Caco-2 (cell line): Measurements from ENCODE around the gene C3orf18. TPM values are rescaled to one million over a fixed set of nuclear protein-coding genes. Genes with fewer than 3 reads are reported as not detected.

Experiments
- BruUV-seq: library from RNA; stranded (reverse); fragments of 400-500 nt; replicated peaks from 2 replicates; lab custom pipeline; 2021; lab: Mats Ljungman, UMichigan
- CTCF ChIA-PET: fragments of 300-600 bp; sonication (Branson Sonifier 250); formaldehyde crosslinking; loops from one replicate; lab custom pipeline; 2022; ENCODE audit warnings: antibody characterized with exemption; lab: Charles Lee
- POLR2A ChIA-PET: fragments of 300-600 bp; sonication (Branson Sonifier 250); formaldehyde crosslinking; loops from one replicate; lab custom pipeline; 2022; ENCODE audit warnings: antibody characterized with exemption; lab: Charles Lee
- DNase-seq, 2 experiments: peaks; one replicate each; pipeline versions ENCODE4 v3.0.0 to v3.0.0-alpha.2; 2020 to 2022
- H3K27me3 ChIP-seq: replicated peaks from 2 replicates; pipeline ENCODE4 v1.6.0; 2011; ENCODE audit warnings: low read length; ENCODE audit not compliant: control insufficient read depth, insufficient read depth
- H3K36me3 ChIP-seq: 2 replicates; pipeline ENCODE4 v1.5.1; 2011; ENCODE audit warnings: low read length; ENCODE audit not compliant: control insufficient read depth, insufficient read depth
- H3K4me1 ChIP-seq: fragments of 250-450 bp; sonication (Bioruptor Pico); 2 replicates; pipeline ENCODE4 v1.5.1; 2020; ENCODE audit warnings: mild to moderate bottlenecking
- H3K4me3 ChIP-seq: 2 replicates; pipeline ENCODE4 v1.5.1; 2011; ENCODE audit warnings: low read depth, mild to moderate bottlenecking, control low read depth, low read length
- H3K9me3 ChIP-seq: fragments of 250-450 bp; sonication (Bioruptor Pico); 2 replicates; pipeline ENCODE4 v1.5.1; 2020; ENCODE audit warnings: mild to moderate bottlenecking, moderate library complexity
- H3K27ac Mint-ChIP-seq: one replicate; pipeline ENCODE4 v1.8.0; 2022; ENCODE audit warnings: mixed read lengths; ENCODE audit not compliant: unreplicated experiment
- H3K27me3 Mint-ChIP-seq: one replicate; pipeline ENCODE4 v1.8.0; 2022; ENCODE audit warnings: mixed read lengths; ENCODE audit not compliant: insufficient read depth, unreplicated experiment
- H3K36me3 Mint-ChIP-seq: one replicate; pipeline ENCODE4 v1.8.0; 2022; ENCODE audit warnings: mild to moderate bottlenecking, mixed read lengths; ENCODE audit not compliant: insufficient read depth, unreplicated experiment
- H3K4me1 Mint-ChIP-seq: one replicate; pipeline ENCODE4 v1.8.0; 2022; ENCODE audit warnings: low read depth, mixed read lengths; ENCODE audit not compliant: unreplicated experiment
- H3K4me3 Mint-ChIP-seq: one replicate; pipeline ENCODE4 v1.8.0; 2022; ENCODE audit warnings: mild to moderate bottlenecking, moderate library complexity, mixed read lengths; ENCODE audit not compliant: unreplicated experiment
- H3K9me3 Mint-ChIP-seq: one replicate; pipeline ENCODE4 v1.8.0; 2022; ENCODE audit warnings: mixed read lengths; ENCODE audit not compliant: unreplicated experiment
- CTCF ChIP-seq, 2 experiments: fragments of 200-600 bp in 1 of 2; IDR thresholded peaks; 1 replicate in 1 of 2; 2 replicates in 1 of 2; pipeline versions ENCODE4 v1.5.1 to v1.8.0; 2011 to 2022; ENCODE audit warnings: antibody characterized with exemption in 1 of 2, control low read depth in 1 of 2, inconsistent platforms in 1 of 2, low read depth in 1 of 2, low read length in 1 of 2, mild to moderate bottlenecking in 1 of 2, moderate library complexity in 1 of 2; ENCODE audit not compliant: insufficient read depth in 1 of 2, severe bottlenecking in 1 of 2, unreplicated experiment in 1 of 2
- intact Hi-C: fragments of 100-400 bp; cut with micrococcal nuclease; formaldehyde crosslinking; loops from one replicate; pipeline ENCODE4 v1.10.0; 2022; ENCODE audit not compliant: unreplicated experiment
- total RNA-seq: library from RNA; stranded (reverse); gene quantifications from 2 replicates; pipeline ENCODE4 v1.2.3, GENCODE V29; 2022

Gene C3orf18
- total RNA-seq, 1 experiment from 2014 or later, result 2.1 TPM

GRCh38 chr3:50557106-50557505 lies 10.4 kb downstream of the C3orf18 start:
- Histone ChIP-seq H3K27me3 (no peaks in the 10 kb centered on the region), H3K4me1 (no peaks in the 10 kb centered on the region), H3K9me3 (no peaks in the 10 kb centered on the region), H3K4me3 (no peak overlapping the region), H3K36me3 (no peaks in the 10 kb centered on the region)
- Mint-ChIP-seq H3K9me3 (no peaks in the 10 kb centered on the region), H3K4me1 (no peaks in the 10 kb centered on the region), H3K27ac (no peak overlapping the region), H3K4me3 (no peak overlapping the region), H3K36me3 (no peaks in the 10 kb centered on the region), H3K27me3 (peaks cover 10% of the 10 kb centered on the region)
- no peak for DNase-seq
- ChIA-PET CTCF (no interaction called here), POLR2A (interaction anchor here (0.6 kb wide), 1 partner anchor 41 kb away, joined by 4 read pairs; no protein-coding TSS in a partner anchor)
- no peak for TF ChIP-seq CTCF (IDR thresholded peaks at IDR 0.05; ENCODE audit: insufficient read depth in 1 of 2, low read depth in 1 of 2, low read length in 1 of 2, severe bottlenecking in 1 of 2, unreplicated experiment in 1 of 2)
- BruUV-seq, result no TSS peak
- intact Hi-C loops, result no loop called here

GRCh38 chr3:50554553-50554952 lies 13.0 kb downstream of the C3orf18 start:
- Mint-ChIP-seq H3K9me3 (no peaks in the 10 kb centered on the region), H3K27ac (no peak overlapping the region), H3K4me1 (no peaks in the 10 kb centered on the region), H3K4me3 (no peak overlapping the region), H3K27me3 (peaks cover 10% of the 10 kb centered on the region), H3K36me3 (no peaks in the 10 kb centered on the region)
- H3K9me3 ChIP-seq, result no peaks in the 10 kb centered on the region
- no peaks in the 10 kb centered on the region for H3K27me3 ChIP-seq
- ChIA-PET POLR2A (no interaction called here), CTCF (no interaction called here)
- H3K4me1 ChIP-seq, result no peaks in the 10 kb centered on the region
- intact Hi-C loops, result no loop called here
- no peak for TF ChIP-seq CTCF (IDR thresholded peaks at IDR 0.05; ENCODE audit: insufficient read depth in 1 of 2, low read depth in 1 of 2, low read length in 1 of 2, severe bottlenecking in 1 of 2, unreplicated experiment in 1 of 2)
- H3K36me3 ChIP-seq, result no peaks in the 10 kb centered on the region
- no peak overlapping the region for H3K4me3 ChIP-seq
- no TSS peak for BruUV-seq
- DNase-seq, result no peak

- Mint-ChIP-seq H3K4me3 (no peak overlapping the region), H3K36me3 (no peaks in the 10 kb centered on the region), H3K9me3 (no peaks in the 10 kb centered on the region), H3K4me1 (no peaks in the 10 kb centered on the region), H3K27ac (no peak overlapping the region), H3K27me3 (peaks cover 4% of the 10 kb centered on the region)
- DNase-seq, result no peak
- no TSS peak for BruUV-seq
- Histone ChIP-seq H3K9me3 (no peaks in the 10 kb centered on the region), H3K4me3 (no peak overlapping the region), H3K27me3 (no peaks in the 10 kb centered on the region), H3K4me1 (no peaks in the 10 kb centered on the region), H3K36me3 (no peaks in the 10 kb centered on the region)
- ChIA-PET CTCF (interaction anchor here (2.3 kb wide), 1 partner anchor 63 kb away, joined by 7 read pairs; no protein-coding TSS in a partner anchor), POLR2A (no interaction called here)
- no peak for TF ChIP-seq CTCF (IDR thresholded peaks at IDR 0.05; ENCODE audit: insufficient read depth in 1 of 2, low read depth in 1 of 2, low read length in 1 of 2, severe bottlenecking in 1 of 2, unreplicated experiment in 1 of 2)
- intact Hi-C loops, result no loop called here
Observed at GRCh38 chr3:50552598-50552997, 14.9 kb downstream of the C3orf18 start.
